GM21723 (cell line): ENCODE data around the gene FIGNL2.

Source experiments
- ATAC-seq: cut with Tn5 transposase; IDR thresholded peaks from one replicate; pipeline ENCODE4 v1.9.1; 2021; ENCODE audit warnings: mild to moderate bottlenecking, moderate library complexity; ENCODE audit not compliant: unreplicated experiment

The FIGNL2 gene

GRCh38 chr12:51874486-51874885 is 26.0 kb upstream of the FIGNL2 start:
- no peak for ATAC-seq

GRCh38 chr12:51874000-51874399 is 25.5 kb upstream of the FIGNL2 start:
- no peak for ATAC-seq

GRCh38 chr12:51873251-51873994 is 24.9 kb upstream of the FIGNL2 start:
- ATAC-seq = no peak

GRCh38 chr12:51872689-51872981 is 24.1 kb upstream of the FIGNL2 start:
- ATAC-seq = no peak

- ATAC-seq = no peak
Observed at GRCh38 chr12:51871918-51872688, 23.6 kb upstream of the FIGNL2 start.

GRCh38 chr12:51871126-51871525 is 22.6 kb upstream of the FIGNL2 start:
- no peak for ATAC-seq

- no peak for ATAC-seq
Observed at GRCh38 chr12:51870504-51870903, 22.0 kb upstream of the FIGNL2 start.

- no peak for ATAC-seq
Observed at GRCh38 chr12:51869931-51870330, 21.4 kb upstream of the FIGNL2 start.

- ATAC-seq = no peak
Observed at GRCh38 chr12:51869496-51869865, 21.0 kb upstream of the FIGNL2 start.

GRCh38 chr12:51868821-51869495 is 20.4 kb upstream of the FIGNL2 start:
- ATAC-seq = no peak

- no peak for ATAC-seq
Observed at GRCh38 chr12:51867796-51868428, 19.4 kb upstream of the FIGNL2 start.

GRCh38 chr12:51867371-51867770 is 18.9 kb upstream of the FIGNL2 start:
- ATAC-seq = no peak

- ATAC-seq = no peak
Observed at GRCh38 chr12:51866762-51867161, 18.2 kb upstream of the FIGNL2 start.

GRCh38 chr12:51866324-51866723 is 17.8 kb upstream of the FIGNL2 start:
- no peak for ATAC-seq

GRCh38 chr12:51865757-51866270 is 17.3 kb upstream of the FIGNL2 start:
- no peak for ATAC-seq

GRCh38 chr12:51864833-51865670 is 16.5 kb upstream of the FIGNL2 start:
- ATAC-seq = no peak

GRCh38 chr12:51863933-51864832 is 15.7 kb upstream of the FIGNL2 start:
- no peak for ATAC-seq

- ATAC-seq = no peak
Observed at GRCh38 chr12:51863363-51863932, 14.9 kb upstream of the FIGNL2 start.

- ATAC-seq = no peak
Observed at GRCh38 chr12:51862947-51863346, 14.4 kb upstream of the FIGNL2 start.
